ENCODE measurements around the gene BID. TPM values are rescaled to one million over a fixed set of nuclear protein-coding genes. Genes with fewer than 3 reads are reported as not detected.

BID gene
- total RNA-seq, 1 experiment from 2014 or later: 25.0 TPM

DNA sequence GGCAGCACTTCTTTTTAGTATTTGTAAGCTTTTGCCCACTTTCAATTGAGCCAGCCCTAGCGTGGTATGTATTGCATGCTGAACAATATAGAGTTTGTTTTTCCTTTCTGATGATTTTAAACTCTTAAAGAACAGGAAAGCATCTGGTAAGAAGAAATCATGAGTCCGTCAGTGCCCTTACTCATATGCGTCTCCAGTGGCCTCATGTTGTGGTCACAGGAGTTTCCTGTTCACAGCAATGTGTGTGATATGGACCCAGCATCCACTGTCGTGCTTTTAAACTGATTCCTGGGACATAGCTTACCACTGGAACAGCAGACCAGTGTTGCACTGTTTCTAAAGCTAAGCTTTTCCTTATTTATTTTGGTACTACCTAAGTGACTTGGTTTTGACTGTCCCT is 40.1 kb downstream of the BID start:
- H3K27ac Mint-ChIP-seq (ENCODE audit: low read depth, unreplicated experiment): no peak overlapping the region
- intact Hi-C loops (cut with micrococcal nuclease): no loop called here
- peaks cover 67% of the 10 kb centered on the region for H3K36me3 Mint-ChIP-seq (ENCODE audit: insufficient read depth, unreplicated experiment)
- TSS peak; percentile 51 for BruUV-seq (replicated peaks)
- H3K9me3 Mint-ChIP-seq (ENCODE audit: unreplicated experiment): no peaks in the 10 kb centered on the region
- no peaks in the 10 kb centered on the region for H3K4me1 Mint-ChIP-seq (ENCODE audit: insufficient read depth, unreplicated experiment)
- CTCF ChIA-PET: interaction anchor here (0.5 to 6.2 kb wide), 3 partner anchors 8 to 378 kb away, joined by 3 to 49 read pairs (median 3); no protein-coding TSS in a partner anchor
- POLR2A ChIA-PET: no interaction called here
- TF ChIP-seq, protein P1, sequence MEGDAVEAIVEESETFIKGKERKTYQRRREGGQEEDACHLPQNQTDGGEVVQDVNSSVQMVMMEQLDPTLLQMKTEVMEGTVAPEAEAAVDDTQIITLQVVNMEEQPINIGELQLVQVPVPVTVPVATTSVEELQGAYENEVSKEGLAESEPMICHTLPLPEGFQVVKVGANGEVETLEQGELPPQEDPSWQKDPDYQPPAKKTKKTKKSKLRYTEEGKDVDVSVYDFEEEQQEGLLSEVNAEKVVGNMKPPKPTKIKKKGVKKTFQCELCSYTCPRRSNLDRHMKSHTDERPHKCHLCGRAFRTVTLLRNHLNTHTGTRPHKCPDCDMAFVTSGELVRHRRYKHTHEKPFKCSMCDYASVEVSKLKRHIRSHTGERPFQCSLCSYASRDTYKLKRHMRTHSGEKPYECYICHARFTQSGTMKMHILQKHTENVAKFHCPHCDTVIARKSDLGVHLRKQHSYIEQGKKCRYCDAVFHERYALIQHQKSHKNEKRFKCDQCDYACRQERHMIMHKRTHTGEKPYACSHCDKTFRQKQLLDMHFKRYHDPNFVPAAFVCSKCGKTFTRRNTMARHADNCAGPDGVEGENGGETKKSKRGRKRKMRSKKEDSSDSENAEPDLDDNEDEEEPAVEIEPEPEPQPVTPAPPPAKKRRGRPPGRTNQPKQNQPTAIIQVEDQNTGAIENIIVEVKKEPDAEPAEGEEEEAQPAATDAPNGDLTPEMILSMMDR (IDR thresholded peaks at IDR 0.05; ENCODE audit: unreplicated experiment): no peak
- DNase-seq (ENCODE audit: unreplicated experiment): no peak
- H3K4me3 Mint-ChIP-seq (ENCODE audit: unreplicated experiment): no peak overlapping the region
- no peaks in the 10 kb centered on the region for H3K27me3 Mint-ChIP-seq (ENCODE audit: insufficient read depth, unreplicated experiment)

DNA sequence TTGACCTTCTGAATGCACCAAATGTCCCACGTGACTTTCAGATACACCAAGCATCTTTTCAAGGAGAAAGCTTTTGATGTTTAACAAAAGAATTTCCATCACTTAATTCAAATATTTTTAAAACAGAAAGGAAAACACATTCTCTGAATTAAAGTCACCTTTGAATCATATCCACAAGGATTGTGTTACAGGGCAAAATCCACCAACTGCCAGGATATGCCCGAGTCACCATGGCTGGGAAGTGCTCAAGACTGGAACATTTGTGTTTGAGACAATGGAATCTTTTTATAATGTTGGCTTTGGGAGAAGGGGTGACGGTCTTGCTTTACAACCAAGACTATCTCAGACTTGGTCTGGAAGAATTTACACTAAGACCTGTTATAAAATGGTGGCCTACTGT is 40.8 kb downstream of the BID start:
- Mint-ChIP-seq H3K27ac (ENCODE audit: low read depth, unreplicated experiment) (no peak overlapping the region), H3K9me3 (ENCODE audit: unreplicated experiment) (no peaks in the 10 kb centered on the region), H3K27me3 (ENCODE audit: insufficient read depth, unreplicated experiment) (no peaks in the 10 kb centered on the region), H3K36me3 (ENCODE audit: insufficient read depth, unreplicated experiment) (peaks cover 72% of the 10 kb centered on the region), H3K4me1 (ENCODE audit: insufficient read depth, unreplicated experiment) (no peaks in the 10 kb centered on the region), H3K4me3 (ENCODE audit: unreplicated experiment) (no peak overlapping the region)
- intact Hi-C loops (cut with micrococcal nuclease): no loop called here
- TF ChIP-seq, protein P1 (IDR thresholded peaks at IDR 0.05; ENCODE audit: unreplicated experiment): no peak
- DNase-seq (ENCODE audit: unreplicated experiment): no peak
- POLR2A ChIA-PET: no interaction called here
- CTCF ChIA-PET: interaction anchor here (0.6 to 6.2 kb wide), 3 partner anchors 9 to 143 kb away, joined by 3 to 49 read pairs (median 6); no protein-coding TSS in a partner anchor
- no TSS peak for BruUV-seq (replicated peaks)

DNA sequence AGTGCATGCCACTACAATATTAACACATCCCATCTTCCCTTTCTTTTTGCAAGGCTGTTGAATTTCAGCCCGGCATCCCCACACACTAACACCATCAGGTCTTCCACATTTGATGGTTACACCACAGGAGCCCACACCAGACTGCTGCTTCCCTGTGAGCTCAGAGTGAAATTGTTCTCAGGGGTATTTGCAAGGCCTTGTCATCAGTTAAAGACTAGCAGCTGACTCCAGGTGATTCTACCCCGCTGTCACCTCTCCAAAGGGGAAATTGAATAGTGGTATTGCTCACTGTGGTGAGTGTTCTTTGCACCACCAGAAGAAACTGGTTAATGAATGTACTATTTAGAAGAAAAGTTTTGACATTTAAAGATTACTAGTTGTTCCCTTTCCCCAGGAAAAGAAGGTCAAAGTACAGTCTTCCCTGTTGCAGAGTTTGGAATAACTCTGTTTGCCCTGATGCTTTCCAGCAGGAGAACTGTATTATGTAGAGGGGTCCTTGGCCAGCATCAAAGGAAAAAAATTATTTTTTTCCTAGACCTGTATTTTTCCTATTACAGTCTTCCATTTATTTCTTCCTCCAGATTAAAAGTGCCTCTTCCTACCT is 41.9 kb downstream of the BID start:
- Mint-ChIP-seq H3K4me3 (ENCODE audit: unreplicated experiment) (no peak overlapping the region), H3K27me3 (ENCODE audit: insufficient read depth, unreplicated experiment) (no peaks in the 10 kb centered on the region), H3K9me3 (ENCODE audit: unreplicated experiment) (no peaks in the 10 kb centered on the region), H3K27ac (ENCODE audit: low read depth, unreplicated experiment) (no peak overlapping the region), H3K36me3 (ENCODE audit: insufficient read depth, unreplicated experiment) (peaks cover 79% of the 10 kb centered on the region), H3K4me1 (ENCODE audit: insufficient read depth, unreplicated experiment) (no peaks in the 10 kb centered on the region)
- no TSS peak for BruUV-seq (replicated peaks)
- CTCF ChIA-PET: interaction anchor here (0.6 to 6.2 kb wide), 2 partner anchors 10 to 25 kb away, joined by 3 to 49 read pairs; no protein-coding TSS in a partner anchor
- intact Hi-C loops (cut with micrococcal nuclease): no loop called here
- TF ChIP-seq, protein P1 (IDR thresholded peaks at IDR 0.05; ENCODE audit: unreplicated experiment): no peak
- POLR2A ChIA-PET: interaction anchor here (1.1 kb wide), 1 partner anchor 93 kb away, joined by 3 read pairs; no protein-coding TSS in a partner anchor
- no peak for DNase-seq (ENCODE audit: unreplicated experiment)

DNA sequence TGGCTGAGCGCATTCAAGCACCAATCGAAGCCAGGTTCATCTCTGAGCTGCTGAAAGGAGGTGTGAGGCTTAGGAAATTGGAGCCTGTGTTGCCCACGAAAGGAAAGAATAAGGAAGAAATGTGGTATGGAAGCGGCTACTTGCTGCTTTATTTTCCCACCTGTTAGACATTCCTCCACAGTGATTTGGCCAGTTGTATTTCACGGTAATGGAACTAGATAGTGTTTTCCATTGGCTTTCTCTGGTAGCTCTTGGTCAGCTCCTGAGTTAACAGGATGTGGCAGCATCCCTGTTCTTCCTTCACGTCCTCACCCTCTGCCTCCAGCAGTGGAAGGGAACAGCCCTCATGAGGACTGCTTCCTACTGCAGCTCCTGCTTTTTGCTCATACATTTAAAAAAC is 44.7 kb downstream of the BID start:
- no peak overlapping the region for H3K27ac Mint-ChIP-seq (ENCODE audit: low read depth, unreplicated experiment)
- H3K4me1 Mint-ChIP-seq (ENCODE audit: insufficient read depth, unreplicated experiment): peaks cover 10% of the 10 kb centered on the region
- H3K4me3 Mint-ChIP-seq (ENCODE audit: unreplicated experiment): no peak overlapping the region
- TF ChIP-seq, protein P1 (IDR thresholded peaks at IDR 0.05; ENCODE audit: unreplicated experiment): no peak
- POLR2A ChIA-PET: no interaction called here
- intact Hi-C loops (cut with micrococcal nuclease): no loop called here
- CTCF ChIA-PET: interaction anchor here (6.2 kb wide), 1 partner anchor 13 kb away, joined by 49 read pairs; no protein-coding TSS in a partner anchor
- H3K9me3 Mint-ChIP-seq (ENCODE audit: unreplicated experiment): no peaks in the 10 kb centered on the region
- H3K36me3 Mint-ChIP-seq (ENCODE audit: insufficient read depth, unreplicated experiment): peaks cover 92% of the 10 kb centered on the region
- DNase-seq (ENCODE audit: unreplicated experiment): no peak
- no TSS peak for BruUV-seq (replicated peaks)
- no peaks in the 10 kb centered on the region for H3K27me3 Mint-ChIP-seq (ENCODE audit: insufficient read depth, unreplicated experiment)
